Stimulated activated naive CD4-positive, alpha-beta T cell (primary cell): Measurements from ENCODE around the gene CCDC18.
"Not testable (repeated sequence)": the region's sequence is repeated elsewhere in the genome, so short reads cannot be mapped to it uniquely, and the experiment has no call there.

ENCODE experiments used
- DNase-seq, 6 experiments: peaks; one replicate each; lab custom pipeline; 2025; lab: John Stamatoyannopoulos, UW

CCDC18 gene, protein sequence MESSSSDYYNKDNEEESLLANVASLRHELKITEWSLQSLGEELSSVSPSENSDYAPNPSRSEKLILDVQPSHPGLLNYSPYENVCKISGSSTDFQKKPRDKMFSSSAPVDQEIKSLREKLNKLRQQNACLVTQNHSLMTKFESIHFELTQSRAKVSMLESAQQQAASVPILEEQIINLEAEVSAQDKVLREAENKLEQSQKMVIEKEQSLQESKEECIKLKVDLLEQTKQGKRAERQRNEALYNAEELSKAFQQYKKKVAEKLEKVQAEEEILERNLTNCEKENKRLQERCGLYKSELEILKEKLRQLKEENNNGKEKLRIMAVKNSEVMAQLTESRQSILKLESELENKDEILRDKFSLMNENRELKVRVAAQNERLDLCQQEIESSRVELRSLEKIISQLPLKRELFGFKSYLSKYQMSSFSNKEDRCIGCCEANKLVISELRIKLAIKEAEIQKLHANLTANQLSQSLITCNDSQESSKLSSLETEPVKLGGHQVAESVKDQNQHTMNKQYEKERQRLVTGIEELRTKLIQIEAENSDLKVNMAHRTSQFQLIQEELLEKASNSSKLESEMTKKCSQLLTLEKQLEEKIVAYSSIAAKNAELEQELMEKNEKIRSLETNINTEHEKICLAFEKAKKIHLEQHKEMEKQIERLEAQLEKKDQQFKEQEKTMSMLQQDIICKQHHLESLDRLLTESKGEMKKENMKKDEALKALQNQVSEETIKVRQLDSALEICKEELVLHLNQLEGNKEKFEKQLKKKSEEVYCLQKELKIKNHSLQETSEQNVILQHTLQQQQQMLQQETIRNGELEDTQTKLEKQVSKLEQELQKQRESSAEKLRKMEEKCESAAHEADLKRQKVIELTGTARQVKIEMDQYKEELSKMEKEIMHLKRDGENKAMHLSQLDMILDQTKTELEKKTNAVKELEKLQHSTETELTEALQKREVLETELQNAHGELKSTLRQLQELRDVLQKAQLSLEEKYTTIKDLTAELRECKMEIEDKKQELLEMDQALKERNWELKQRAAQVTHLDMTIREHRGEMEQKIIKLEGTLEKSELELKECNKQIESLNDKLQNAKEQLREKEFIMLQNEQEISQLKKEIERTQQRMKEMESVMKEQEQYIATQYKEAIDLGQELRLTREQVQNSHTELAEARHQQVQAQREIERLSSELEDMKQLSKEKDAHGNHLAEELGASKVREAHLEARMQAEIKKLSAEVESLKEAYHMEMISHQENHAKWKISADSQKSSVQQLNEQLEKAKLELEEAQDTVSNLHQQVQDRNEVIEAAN (N-terminal part only)

DNA sequence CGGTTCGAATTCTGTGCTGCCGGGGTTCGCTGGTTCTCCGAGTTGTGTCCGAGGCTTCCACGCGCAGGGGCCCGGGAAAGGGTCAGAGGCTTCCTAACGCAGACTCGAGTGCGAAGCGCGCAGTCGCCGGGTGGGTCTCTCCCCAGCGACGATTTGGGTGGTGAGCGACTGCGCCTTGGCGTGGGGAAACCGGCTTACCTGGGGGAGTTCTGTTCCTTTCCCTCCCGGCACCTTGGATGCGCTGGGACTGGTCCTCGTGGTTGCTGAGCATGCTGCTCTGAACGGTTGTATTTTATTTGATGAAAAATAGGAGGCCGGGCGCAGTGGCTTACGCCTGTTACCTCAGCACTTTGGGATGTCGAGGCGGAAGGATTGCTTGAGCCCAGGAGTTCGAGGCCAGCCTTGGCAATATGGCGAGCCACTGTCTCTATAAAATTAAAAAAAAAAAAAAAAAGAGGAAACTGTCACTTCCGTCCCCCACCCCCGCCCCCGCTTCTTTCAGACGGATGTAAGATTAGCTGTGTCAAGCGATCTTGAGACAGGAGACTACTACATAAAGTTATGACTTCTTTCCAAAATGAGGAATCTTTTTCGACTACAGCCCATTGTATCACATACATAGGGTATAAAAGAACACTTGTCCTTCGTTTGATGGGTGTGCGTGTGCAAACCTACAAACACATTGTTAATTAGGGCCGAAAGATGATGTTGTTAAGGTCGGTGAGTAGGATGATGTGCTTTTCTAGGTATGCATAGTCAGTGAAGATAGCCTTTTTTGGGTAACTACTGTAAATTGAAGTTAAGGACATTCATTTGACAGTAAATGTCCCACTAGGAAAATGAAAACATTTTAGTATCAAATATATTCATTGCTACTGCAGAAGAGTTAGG lies at the start of gene CCDC18:
CCDC18 (plus strand) TSS at position 2 of the 891 bp plus-strand sequence. CDS start 2,638 bp downstream, outside the sequence.
- DNase-seq: peak; percentile 58 to 93 (median 82)

DNA sequence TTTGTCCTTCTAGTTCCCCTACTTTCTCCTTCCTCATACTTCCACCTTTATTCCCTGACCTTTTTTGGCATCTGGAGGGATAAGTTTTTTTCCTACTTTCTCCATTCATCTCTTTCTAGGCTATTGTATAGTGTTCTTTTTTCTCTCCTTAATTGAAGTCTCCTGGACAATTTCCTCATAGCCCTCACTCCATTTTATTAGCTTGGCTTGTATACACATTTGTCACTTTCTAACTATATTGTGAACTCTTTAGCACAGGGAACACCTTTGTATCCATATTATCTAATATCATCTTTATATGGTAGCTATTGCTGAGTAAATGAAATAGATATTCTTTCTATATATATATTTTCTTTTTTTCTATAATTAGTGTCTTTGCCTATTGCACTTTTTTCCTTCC lies 47.9 kb upstream of the CCDC18 start:
- DNase-seq: no peak

DNA sequence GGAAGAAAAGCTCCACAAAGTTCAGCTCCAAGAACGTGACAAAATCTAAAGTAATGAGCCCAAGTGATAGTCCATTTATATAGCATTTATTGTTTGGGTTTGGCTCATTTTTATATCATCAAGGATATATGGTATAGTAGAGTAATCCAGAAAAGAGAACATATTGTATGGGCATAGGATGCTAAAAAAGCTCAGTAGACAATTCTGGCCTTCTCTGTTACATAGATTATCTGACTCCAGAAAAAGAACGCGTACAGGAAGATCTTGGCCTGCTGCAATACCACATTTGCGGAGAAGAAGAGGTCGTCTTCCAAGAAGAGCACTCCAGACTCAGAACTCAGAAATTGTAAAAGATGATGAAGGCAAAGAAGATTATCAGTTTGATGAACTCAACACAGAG lies 44.1 kb upstream of the CCDC18 start:
- DNase-seq: no peak

DNA sequence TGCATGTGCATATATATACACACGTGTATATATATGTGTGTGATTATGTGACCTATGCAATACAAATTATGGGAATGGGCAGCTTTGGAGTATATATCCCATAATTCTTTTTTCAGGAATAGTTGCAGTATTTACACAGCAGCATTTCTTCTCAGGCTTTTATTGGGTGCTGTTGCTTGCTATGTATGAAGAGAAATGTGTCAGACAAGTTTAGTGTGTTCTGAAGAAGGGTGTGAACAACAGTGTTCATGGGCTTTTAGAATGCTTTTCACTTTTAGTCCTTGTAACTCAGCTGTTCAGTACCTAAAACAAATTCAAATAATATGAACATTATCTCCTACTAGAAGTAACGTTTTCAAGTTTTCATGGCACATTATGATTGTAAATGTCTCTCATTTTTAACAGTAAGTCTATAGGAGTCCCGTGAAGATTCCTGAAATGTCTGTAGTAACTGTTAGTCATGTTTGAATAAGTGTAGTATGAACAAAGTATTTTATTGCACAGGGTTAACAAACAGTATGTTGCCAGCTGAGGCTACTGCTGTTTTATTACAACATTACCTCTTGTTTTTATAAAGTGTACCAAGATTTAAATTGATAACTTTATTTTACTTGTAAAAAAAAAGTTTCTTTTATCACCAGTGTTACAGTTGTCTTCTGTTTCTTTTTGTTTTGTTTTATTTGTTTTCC lies 42.8 kb upstream of the CCDC18 start:
- DNase-seq: no peak

DNA sequence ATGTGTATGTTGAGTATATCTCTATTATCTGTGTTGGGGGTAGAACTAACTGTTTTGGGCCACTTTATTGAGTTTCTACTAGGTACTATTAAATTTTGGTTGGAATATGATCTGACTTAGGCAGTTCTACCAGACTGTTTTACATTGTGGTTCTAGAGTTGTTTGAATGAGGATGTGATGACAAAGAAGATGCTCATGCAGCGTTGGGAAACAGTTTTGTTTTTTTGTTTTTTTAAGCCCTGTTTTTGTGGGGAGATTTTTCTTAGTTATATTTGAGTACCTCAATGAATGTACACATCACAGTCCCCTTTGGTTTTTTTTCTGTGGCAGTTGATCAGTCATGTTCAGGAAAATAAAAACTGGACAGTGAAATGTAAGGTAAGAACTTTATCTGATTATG lies 40.4 kb upstream of the CCDC18 start:
- no peak for DNase-seq

DNA sequence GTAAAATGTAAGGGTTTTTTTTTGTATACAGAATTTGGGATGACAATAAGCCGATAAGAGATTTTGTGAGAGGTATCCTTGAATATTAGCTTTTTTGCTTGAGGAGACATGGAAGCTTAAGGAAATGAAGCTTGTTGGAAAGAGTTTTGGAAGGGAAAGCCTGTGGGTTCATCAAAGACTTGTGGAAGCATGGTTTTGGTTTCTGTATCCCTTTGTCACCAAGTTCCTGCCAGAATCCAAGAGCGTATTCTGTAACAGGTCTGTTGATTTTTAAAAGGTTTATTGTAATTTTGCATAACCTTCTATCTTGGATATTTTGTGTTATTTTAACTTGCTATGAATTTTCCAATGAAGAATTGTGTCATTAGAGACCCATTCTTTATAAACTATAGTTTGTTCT lies 38.4 kb upstream of the CCDC18 start:
- DNase-seq: no peak

DNA sequence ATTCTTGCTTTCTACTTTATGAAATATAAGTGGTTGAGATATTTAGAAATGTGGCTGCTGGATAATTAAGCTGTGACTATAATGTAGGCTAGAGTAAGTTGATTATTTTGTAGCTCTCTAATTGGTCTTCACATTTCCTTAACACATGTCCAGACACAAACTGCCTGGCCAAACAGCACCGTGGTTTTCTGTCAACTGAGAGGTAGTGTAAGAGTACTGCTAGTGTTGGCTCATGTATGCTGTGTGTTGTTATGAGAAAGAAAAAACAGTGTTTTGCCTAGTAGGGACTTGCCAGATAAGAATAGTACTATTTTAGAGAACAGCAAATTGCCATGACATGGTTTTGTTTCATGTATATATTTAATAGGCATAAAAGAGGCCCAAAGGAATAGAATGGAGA lies 37.4 kb upstream of the CCDC18 start:
- no peak for DNase-seq

DNA sequence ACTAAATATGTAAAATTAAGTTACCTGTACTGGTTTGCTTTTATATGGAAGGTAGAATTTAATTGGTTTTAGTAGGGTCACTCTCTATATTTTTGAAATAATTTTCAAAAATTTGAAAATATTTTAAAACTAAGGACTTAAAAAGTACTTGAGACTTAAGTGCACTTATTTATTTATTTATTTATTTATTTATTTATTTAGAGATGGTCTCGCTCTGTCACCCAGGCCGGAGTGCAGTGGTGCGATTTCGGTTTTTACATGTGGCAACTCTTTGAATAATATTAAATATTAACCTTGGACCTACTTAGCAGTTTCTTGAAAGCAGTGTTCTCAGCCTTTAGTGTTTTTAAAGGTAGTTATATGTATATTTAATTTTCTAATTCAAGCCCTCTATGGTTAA lies 36.8 kb upstream of the CCDC18 start:
- DNase-seq: no peak

DNA sequence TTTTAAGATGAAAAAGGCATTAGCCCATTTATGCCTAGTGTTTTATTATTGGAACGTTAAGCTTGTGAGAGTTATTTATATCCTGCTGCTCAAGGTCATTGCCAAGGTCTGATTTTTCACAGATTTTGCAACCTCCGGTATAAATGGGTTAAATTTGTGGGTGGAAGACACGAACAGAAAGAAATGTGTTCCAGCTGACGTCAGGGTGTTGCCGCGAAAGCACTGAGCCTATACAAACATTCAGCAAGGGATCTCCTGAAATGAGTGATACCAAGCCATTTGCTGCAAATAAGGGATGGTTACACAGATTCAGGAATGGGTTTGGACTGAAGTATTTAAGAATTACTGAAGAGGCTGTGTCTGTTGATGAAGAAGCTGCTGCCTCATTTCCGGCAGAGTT lies 32.5 kb upstream of the CCDC18 start:
- no peak for DNase-seq

DNA sequence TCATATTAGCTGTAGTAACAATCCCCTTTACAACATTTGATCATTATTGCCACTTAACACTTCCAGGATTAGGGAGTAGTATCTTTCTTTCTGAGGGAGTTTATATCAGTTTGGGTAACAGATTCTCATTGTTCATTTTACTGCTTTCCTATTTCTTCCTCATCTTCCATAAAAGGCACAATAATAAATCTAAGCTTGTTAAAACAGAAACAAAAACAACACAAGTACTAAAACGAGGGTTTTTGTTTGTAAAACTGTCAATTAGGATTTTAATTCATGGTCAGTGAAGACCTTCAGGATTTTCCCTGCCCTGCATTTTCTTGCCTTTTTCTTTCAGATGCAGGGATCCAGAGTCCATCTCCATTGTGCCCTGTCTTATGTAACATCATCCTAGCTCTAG lies 29.8 kb upstream of the CCDC18 start:
- DNase-seq: no peak

DNA sequence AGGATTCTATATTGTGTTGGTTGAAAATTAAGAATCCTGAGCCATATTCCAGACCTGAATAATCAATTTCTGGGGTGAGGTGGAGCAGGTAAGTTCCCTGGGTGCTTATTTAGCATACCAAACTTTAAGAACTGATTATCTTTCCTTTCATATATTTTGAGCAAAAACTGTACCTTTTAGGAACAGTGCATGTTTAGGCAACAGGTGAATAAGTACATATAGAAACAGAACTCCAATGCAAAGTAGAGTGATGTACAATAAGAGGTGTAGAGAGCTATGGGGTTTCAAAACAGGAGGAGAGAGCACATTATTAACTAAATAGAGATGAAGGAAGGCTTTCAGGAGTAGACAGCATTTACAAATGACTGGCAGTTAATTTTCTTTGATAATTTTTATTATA lies 29.1 kb upstream of the CCDC18 start:
- DNase-seq: no peak

DNA sequence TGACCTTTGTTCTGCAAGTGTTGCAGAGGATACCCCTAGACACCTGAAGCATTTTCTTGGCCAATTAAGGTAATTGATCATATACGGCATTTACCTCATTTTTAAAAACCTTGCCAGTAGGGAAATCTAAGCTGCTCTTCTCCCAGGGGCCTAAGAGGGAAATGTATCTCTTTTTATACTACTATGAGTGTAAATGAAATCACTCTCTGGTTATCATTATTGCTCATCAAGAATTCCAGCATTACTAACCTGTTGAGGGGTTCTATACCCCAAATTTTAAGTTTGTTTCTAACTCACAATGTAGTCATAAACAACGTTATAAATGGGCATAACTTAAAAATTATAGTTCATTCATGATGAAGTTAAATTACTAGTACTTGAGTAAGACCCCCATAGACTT lies 27.7 kb upstream of the CCDC18 start:
- no peak for DNase-seq

DNA sequence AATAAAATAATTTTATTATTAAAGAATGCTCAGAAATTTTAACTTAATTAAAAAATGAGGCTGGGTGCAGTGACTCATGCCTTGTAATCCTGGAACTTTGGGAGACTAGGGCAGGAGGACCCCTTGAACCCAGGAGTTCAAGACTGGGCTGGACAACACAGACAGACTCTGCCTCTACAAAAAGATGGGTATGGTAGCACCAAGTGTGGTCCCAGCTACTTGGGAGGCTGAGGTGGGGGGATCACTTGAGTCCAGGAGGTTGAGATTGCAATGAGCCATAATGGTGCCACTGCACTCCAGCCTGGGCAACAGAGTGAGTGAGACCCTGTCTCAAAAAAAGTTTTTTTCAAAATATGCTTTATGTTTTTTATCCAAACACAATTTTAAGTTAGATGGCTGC lies 25.6 kb upstream of the CCDC18 start:
- no peak for DNase-seq

DNA sequence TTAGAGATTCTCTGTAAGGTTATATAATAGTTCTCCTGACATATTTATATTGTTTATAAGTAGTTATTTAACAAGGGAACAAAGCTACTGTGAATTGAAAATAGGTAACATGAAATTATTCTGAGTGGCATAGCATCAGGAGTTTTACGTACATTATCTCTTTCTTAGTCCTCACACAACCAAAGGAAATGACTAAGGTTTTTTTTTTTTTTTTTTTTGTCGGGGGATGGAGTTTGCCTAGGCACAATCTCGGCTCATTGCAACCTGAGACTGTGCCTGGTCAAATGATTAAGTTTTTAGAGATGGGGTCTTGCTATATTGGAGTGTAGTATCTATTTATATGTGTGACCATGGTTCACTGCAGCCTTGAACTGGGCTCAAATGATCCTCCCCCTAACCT lies 25.2 kb upstream of the CCDC18 start:
- DNase-seq: no peak

DNA sequence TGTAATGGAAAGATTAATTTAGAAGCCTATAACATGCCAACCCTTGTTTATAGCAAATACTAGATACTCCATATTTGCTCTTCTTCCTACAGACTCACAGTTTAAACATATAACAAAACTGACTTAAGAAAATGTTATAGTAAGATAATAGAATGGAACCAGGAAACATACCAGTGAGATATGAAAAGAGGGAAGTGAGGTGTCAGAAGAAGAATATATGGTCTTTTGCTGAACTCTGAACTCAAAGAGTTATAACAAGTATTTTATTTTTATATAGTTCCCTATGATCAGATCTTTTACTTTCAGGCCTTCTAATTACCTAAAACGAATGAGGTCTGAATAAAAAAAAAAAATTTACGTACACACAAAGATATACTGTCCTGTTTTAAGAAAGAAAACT lies 21.2 kb upstream of the CCDC18 start:
- DNase-seq: no peak

DNA sequence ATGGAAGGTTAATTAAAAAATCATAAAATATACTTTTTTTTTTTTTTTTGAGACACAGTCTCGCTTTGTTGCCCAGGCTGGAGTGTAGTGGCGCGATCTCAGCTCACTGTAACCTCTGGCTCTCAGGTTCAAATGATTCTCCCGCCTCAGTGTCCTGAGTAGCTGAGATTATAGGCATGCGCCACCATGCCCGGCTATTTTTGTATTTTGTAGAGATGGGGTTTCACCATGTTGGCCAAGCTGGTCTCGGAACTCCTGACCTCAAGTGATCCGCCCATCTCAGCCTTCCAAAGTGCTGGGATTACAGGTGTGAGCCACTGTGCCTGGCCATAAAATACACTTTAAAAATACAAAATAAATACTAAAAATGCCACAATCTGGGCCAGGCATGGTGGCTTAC lies 17.2 kb upstream of the CCDC18 start:
- not testable (repeated sequence) for DNase-seq

DNA sequence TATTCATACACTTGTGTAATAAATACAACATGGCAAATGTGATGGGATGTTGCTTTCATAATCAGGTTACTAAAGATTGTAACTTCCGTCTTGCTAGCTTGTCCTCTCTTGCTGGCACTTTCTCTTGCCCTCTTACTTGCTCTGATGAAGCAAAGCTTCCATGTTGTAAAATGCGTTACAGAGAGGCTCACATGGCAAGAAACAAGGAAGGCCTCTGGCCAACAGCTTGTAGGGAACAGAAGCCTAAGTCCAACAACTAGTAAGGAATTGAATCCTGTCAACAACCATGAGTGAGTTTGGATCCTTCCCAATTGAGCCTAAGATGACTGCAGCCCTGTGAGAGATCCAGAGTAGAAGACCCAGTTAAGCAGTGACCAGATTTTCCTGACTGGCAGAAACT lies 15.7 kb upstream of the CCDC18 start:
- no peak for DNase-seq

DNA sequence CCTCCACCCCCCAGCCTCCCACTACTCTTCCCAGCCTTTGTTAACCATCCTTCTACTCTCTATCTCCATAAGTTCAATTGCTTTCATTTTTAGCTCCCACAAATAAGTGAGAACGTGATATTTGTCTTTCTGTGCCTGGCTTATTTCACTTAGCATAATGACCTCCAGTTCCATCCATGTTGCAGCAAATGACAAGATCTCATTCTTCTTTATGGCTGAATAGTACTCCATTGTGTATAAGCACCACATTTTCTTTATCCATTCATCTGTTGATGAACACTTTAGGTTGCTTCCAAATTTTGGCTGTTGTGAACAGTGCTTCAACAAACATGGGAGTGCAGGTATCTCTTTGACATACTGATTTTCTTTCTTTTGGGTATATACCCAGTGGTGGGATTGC lies 14.6 kb upstream of the CCDC18 start:
- DNase-seq: not testable (repeated sequence)

DNA sequence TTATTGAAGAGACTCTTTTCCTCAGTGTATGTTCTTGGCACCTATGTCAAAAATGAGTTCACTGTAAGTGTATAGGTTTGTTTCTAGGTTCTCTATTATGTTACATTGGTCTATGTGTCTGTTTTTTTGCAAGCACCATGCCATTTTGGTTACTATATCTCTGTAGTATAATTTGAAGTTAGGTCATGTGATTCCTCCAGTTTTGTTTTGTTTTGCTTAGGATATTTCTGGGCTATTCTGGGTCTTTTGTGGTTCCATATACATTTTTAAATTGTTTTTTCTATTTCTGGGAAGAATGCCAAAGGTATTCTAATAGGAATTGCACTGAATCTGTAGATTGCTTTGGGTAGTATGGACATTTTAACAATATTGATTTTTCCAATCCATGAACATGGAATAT lies 13.5 kb upstream of the CCDC18 start:
- DNase-seq: no peak

DNA sequence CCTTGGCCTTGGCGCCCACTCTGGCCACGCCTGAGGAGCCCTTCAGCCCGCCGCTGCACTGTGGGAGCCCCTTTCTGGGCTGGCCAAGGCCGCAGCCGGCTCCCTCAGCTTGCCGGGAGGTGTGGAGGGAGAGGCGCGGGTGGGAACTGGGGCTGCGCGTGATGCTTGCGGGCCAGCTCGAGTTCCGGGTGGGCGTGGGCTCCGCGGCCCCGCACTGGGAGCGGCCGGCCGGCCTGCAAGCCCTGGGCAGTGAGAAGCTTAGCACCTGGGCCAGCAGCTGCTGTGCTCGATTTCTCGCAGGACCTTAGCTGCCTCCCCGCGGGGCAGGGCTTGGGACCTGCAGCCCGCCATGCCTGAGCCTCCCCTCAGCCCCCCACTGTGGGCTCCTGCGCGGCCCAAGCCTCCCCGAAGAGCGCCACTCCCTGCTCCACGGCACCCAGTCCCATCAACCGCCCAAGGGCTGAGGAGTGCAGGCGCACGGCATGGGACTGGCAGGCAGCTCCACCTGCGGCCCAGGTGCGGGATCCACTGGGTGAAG lies 10.3 kb upstream of the CCDC18 start:
- not testable (repeated sequence) for DNase-seq
